MM.1S (cell line): ENCODE data around the gene MOB1A.

Experiments used
- DNase-seq: peaks from one replicate; pipeline ENCODE4 v3.0.0-alpha.2; 2015
- H2AFZ ChIP-seq: fragments of 300-600 bp; sonication (generic); 2 replicates; pipeline ENCODE4 v1.6.0; 2016; ENCODE audit warnings: antibody characterized with exemption, low read length
- H3F3A ChIP-seq: fragments of 300-600 bp; sonication (generic); 2 replicates; pipeline ENCODE4 v1.6.1; 2016; ENCODE audit warnings: mild to moderate bottlenecking, antibody characterized with exemption, low read length, moderate library complexity, mixed read lengths; ENCODE audit not compliant: insufficient read depth
- H3K27ac ChIP-seq: fragments of 300-600 bp; sonication (generic); 2 replicates; pipeline ENCODE4 v1.5.1; 2016; ENCODE audit warnings: mild to moderate bottlenecking, low read length
- H3K27me3 ChIP-seq: fragments of 300-600 bp; sonication (generic); replicated peaks from 2 replicates; pipeline ENCODE4 v1.6.0; 2016; ENCODE audit warnings: low read length; ENCODE audit not compliant: insufficient read depth
- H3K36me3 ChIP-seq: fragments of 300-600 bp; sonication (generic); replicated peaks from 2 replicates; pipeline ENCODE4 v1.6.1; 2016; ENCODE audit warnings: mild to moderate bottlenecking, low read length, mixed read lengths; ENCODE audit not compliant: insufficient read depth
- H3K4me1 ChIP-seq: fragments of 300-600 bp; sonication (generic); 2 replicates; pipeline ENCODE4 v1.6.1; 2016; ENCODE audit warnings: low read length, mixed read lengths
- H3K4me2 ChIP-seq: fragments of 300-600 bp; sonication (generic); 2 replicates; pipeline ENCODE4 v1.6.0; 2016; ENCODE audit warnings: low read depth, low read length
- H3K4me3 ChIP-seq: fragments of 300-600 bp; sonication (generic); 2 replicates; pipeline ENCODE4 v1.5.1; 2016; ENCODE audit warnings: low read length, mixed read lengths
- H3K79me2 ChIP-seq: fragments of 300-600 bp; sonication (generic); 2 replicates; pipeline ENCODE4 v1.6.1; 2016; ENCODE audit warnings: mixed run types, low read length, mixed read lengths
- H3K9ac ChIP-seq: fragments of 300-600 bp; sonication (generic); 2 replicates; pipeline ENCODE4 v1.6.1; 2016; ENCODE audit warnings: low read length, mixed read lengths
- H3K9me2 ChIP-seq: fragments of 300-600 bp; sonication (generic); replicated peaks from 2 replicates; pipeline ENCODE4 v1.6.1; 2016; ENCODE audit warnings: mild to moderate bottlenecking, low read length, mixed read lengths; ENCODE audit not compliant: insufficient read depth
- H3K9me3 ChIP-seq: fragments of 300-600 bp; sonication (generic); replicated peaks from 2 replicates; pipeline ENCODE4 v1.6.1; 2016; ENCODE audit warnings: mild to moderate bottlenecking, low read length, mixed read lengths; ENCODE audit not compliant: insufficient read depth
- H4K20me1 ChIP-seq: fragments of 300-600 bp; sonication (generic); 2 replicates; pipeline ENCODE4 v1.6.1; 2016; ENCODE audit warnings: mild to moderate bottlenecking, low read length, moderate library complexity, mixed read lengths; ENCODE audit not compliant: insufficient read depth
- EZH2 ChIP-seq: fragments of 300-600 bp; sonication (generic); optimal IDR thresholded peaks from 2 replicates; pipeline ENCODE3; 2017; ENCODE audit warnings: low read depth, mild to moderate bottlenecking, antibody characterized with exemption, low read length, mixed read lengths
- EZH2phosphoT487 ChIP-seq: fragments of 300-600 bp; sonication (generic); IDR thresholded peaks from 2 replicates; pipeline ENCODE4 v1.6.1; 2018; ENCODE audit warnings: antibody characterized with exemption, low read length
- TF ChIP-seq, protein P1 (sequence below): fragments of 300-600 bp; sonication (generic); IDR thresholded peaks from 2 replicates; pipeline ENCODE4 v1.5.1; 2016; ENCODE audit warnings: antibody characterized with exemption, low read length, mixed read lengths

MOB1A gene

DNA sequence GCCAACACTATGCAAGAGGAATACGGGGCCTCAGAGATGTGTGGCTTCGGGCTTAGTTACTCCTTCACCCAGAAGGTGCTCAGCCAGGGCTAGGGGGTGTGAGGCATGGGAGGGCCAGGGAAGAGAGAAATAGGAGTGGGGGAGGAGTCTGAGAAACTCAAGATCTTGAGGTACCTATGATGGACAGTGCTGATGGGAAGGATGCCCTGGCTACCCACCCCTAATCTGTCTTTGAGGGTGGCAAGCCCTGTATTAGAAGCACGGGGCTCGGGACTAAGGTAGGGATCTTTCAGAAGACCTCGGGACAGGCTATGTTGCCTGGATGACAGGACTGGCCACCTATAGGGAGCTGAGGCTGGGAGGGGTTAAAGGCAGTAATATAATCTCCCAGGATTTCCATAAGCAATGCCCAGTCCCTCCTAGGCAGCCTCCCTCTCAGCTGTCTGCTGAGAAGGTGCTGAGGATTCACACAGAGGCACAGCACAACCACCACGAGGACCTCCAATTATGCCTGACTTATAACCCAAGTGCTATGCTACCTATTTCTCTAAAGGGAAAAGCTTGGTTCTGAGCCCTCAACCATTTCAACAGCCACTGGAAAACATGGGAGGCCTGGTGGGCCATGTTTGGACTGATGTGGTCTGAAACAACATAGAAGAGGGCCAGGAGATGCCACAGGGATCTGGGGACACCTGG is 43.1 kb upstream of the MOB1A start:
- H3K9me2 ChIP-seq = no peaks in the 10 kb centered on the region

DNA sequence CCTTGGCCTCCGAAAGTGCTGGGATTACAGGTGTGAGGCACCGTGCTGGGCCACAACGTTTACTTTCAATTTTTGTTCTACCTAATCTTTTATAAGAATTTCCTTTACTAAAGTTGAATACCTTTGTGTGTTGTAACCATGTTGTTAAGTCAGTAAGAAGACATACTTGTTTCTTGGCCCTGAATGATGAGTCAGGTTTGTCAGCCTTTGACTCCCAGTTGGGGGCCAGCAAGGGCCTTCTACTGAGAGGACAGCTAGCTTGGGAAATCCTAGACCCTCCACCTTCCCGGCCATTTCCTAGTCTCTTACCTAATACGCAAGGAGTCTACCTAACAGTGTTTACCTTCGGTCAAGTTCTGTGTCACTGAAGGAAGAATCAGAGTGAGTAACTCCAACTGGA is 42.4 kb upstream of the MOB1A start:
- no peaks in the 10 kb centered on the region for H4K20me1 ChIP-seq
- H3K4me2 ChIP-seq = no peak overlapping the region
- no peak overlapping the region for H3K9ac ChIP-seq
- H3K9me2 ChIP-seq = no peaks in the 10 kb centered on the region
- H3K4me1 ChIP-seq = no peaks in the 10 kb centered on the region
- H3K9me3 ChIP-seq = no peaks in the 10 kb centered on the region
- no peaks in the 10 kb centered on the region for H3K36me3 ChIP-seq
- TF ChIP-seq, protein P1, sequence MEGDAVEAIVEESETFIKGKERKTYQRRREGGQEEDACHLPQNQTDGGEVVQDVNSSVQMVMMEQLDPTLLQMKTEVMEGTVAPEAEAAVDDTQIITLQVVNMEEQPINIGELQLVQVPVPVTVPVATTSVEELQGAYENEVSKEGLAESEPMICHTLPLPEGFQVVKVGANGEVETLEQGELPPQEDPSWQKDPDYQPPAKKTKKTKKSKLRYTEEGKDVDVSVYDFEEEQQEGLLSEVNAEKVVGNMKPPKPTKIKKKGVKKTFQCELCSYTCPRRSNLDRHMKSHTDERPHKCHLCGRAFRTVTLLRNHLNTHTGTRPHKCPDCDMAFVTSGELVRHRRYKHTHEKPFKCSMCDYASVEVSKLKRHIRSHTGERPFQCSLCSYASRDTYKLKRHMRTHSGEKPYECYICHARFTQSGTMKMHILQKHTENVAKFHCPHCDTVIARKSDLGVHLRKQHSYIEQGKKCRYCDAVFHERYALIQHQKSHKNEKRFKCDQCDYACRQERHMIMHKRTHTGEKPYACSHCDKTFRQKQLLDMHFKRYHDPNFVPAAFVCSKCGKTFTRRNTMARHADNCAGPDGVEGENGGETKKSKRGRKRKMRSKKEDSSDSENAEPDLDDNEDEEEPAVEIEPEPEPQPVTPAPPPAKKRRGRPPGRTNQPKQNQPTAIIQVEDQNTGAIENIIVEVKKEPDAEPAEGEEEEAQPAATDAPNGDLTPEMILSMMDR = no peak
- no peak for DNase-seq
- H3K27me3 ChIP-seq = no peaks in the 10 kb centered on the region
- H3K27ac ChIP-seq = no peak overlapping the region
- H3K4me3 ChIP-seq = no peak overlapping the region
- no peaks in the 10 kb centered on the region for H3K79me2 ChIP-seq
- H3F3A ChIP-seq = no peaks in the 10 kb centered on the region; the same call in 1 of the 2 replicates
- no peak overlapping the region for H2AFZ ChIP-seq

More for the DNA sequence above, 43.1 kb upstream of the MOB1A start:
- Histone ChIP-seq H3K27ac (no peak overlapping the region), H3F3A (no peaks in the 10 kb centered on the region; the same call in 1 of the 2 replicates), H4K20me1 (no peaks in the 10 kb centered on the region), H3K9me3 (no peaks in the 10 kb centered on the region), H2AFZ (no peak overlapping the region), H3K4me3 (no peak overlapping the region), H3K4me1 (no peaks in the 10 kb centered on the region), H3K79me2 (no peaks in the 10 kb centered on the region), H3K36me3 (no peaks in the 10 kb centered on the region), H3K27me3 (no peaks in the 10 kb centered on the region), H3K9ac (no peak overlapping the region), H3K4me2 (no peak overlapping the region)
- DNase-seq = no peak
- TF ChIP-seq EZH2 (no peak), EZH2phosphoT487 (no peak)
- TF ChIP-seq, protein P1 = no peak

DNA sequence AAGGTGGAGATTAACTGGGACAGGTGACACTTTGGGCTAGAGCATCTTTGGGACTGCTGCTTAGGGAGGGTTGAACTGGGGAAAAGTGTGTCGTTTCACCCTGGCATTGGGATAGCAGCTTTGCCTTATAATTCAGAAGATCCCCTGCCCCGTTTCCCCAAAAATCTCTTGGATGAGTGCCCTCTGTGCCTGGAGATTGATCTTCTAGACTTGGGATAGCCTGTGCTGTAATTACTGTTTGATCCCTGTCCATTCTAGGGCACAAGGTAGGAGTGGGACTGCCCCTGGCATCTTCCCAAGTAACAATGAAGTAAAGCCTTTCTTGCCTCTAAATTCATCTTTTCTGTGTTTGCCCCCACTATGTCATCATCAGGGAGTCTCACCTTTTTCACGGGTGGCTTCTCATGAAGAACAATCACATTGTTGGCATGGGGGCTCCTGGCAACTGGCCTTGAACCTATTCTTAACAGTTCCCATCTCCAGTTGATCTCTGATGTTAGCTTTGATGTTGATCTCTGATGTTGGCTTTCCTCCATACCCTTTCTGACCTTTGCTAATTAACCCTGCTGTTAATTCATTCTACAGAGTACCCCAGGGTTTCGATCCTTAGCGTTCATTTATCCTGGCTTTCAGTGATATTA is 41.3 kb upstream of the MOB1A start:
- no peaks in the 10 kb centered on the region; the same call in 1 of the 2 replicates for H3K36me3 ChIP-seq
- H4K20me1 ChIP-seq = no peaks in the 10 kb centered on the region
- H3K9me2 ChIP-seq = no peaks in the 10 kb centered on the region
- H3K4me2 ChIP-seq = no peak overlapping the region
- no peaks in the 10 kb centered on the region; the same call in 1 of the 2 replicates for H3F3A ChIP-seq
- no peak overlapping the region for H3K4me3 ChIP-seq
- no peak overlapping the region for H3K27ac ChIP-seq
- no peak overlapping the region for H2AFZ ChIP-seq
- no peak overlapping the region for H3K9ac ChIP-seq
- no peak for DNase-seq
- TF ChIP-seq EZH2 (no peak), EZH2phosphoT487 (no peak)
- TF ChIP-seq, protein P1 = no peak
- H3K27me3 ChIP-seq = no peaks in the 10 kb centered on the region
- H3K79me2 ChIP-seq = no peaks in the 10 kb centered on the region
- no peaks in the 10 kb centered on the region for H3K4me1 ChIP-seq
- H3K9me3 ChIP-seq = no peaks in the 10 kb centered on the region
